ENCODE results near the gene ESR2. TPM values are rescaled to one million over a fixed set of nuclear protein-coding genes. Genes with fewer than 3 reads are reported as not detected.
A peak's percentile ranks its signal among the peaks of the same experiment; 100 is the strongest.

ESR2 gene
- total RNA-seq, 1 experiment from 2014 or later, result 87.8 TPM

DNA sequence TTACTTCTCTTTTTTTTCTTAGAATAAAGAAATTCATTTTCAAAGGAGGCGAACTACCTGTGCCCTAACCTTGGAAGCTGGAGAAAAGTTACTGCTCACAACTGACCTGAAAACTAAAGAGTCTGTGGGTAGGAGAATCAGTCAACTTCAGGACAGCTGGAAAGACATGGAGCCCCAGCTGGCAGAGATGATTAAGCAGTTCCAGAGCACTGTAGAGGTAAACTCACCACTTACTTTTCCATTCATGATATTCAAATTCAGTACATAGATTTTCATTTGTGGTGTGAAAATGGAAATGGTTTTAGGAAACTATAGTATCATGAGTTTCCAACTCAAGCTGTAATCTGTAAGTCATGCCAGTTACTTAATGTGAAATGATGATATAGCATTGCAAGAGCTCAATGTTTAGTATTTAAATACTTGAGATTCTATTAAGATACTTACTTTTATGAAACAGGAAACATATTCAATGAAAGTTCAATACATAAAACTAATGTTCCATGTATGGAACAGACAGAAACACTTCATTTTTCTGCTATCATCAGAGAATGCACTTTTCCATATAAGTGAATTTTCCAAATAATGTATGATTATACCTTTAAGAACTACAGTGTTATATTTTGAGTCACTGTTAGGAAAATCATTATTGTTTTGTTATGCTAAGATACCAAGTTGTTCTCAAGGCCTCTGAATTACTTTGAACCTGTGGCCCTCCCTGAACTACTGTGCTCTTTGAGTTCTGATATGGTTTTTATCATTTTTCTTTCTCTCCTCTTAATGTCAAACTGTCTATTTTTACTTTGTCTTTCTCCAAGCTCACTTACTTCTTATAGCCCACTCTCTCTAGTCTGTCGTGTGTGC, 119.0 kb downstream of the ESR2 start:
- H3K4me3 ChIP-seq (ENCODE audit: low read length), result no peak overlapping the region
- no peak for DNase-seq
- H4K20me1 ChIP-seq (ENCODE audit: insufficient read depth, low read depth, low read length), result no peaks in the 10 kb centered on the region

DNA sequence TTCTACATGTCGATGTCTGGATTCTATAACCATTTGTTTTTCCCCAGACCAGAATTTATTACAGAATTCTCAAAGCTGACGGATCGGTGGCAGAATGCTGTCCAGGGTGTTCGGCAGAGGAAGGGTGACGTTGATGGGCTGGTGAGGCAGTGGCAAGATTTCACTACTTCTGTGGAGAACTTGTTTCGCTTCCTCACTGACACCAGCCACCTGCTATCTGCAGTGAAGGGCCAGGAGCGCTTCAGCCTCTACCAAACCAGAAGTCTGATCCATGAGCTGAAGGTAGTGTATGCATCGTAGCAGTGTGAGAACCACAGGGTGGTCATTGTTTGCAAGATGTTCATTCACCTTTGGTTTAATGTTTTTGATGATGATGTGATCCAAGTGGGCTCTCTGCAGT, 124.0 kb downstream of the ESR2 start:
- DNase-seq, result no peak

More for the DNA sequence above, 119.0 kb downstream of the ESR2 start:
- H3K36me3 ChIP-seq (ENCODE audit: insufficient read depth, low read length), result no peaks in the 10 kb centered on the region
- H3K79me2 ChIP-seq (ENCODE audit: low read length), result no peaks in the 10 kb centered on the region
- peaks cover 18% of the 10 kb centered on the region for H3K4me1 ChIP-seq (ENCODE audit: low read length)
- no peak overlapping the region for H3K4me2 ChIP-seq (ENCODE audit: low read depth, low read length, poor library complexity, severe bottlenecking)
- H3K27ac ChIP-seq (ENCODE audit: low read length), result peak overlapping the region; percentile 27
- H3K27me3 ChIP-seq (ENCODE audit: low read length), result no peaks in the 10 kb centered on the region
- H3K9ac ChIP-seq (ENCODE audit: low read length), result no peak overlapping the region
- no peaks in the 10 kb centered on the region for H3K9me3 ChIP-seq (ENCODE audit: low read length)
- no peaks in the 10 kb centered on the region for H3K9me2 ChIP-seq (replicated peaks; ENCODE audit: insufficient read depth, low read length)
- 0 out of 2 replicates have a peak overlapping the region, but pooled peaks have one; percentile 22 for H2AFZ ChIP-seq (ENCODE audit: low read length)

DNA sequence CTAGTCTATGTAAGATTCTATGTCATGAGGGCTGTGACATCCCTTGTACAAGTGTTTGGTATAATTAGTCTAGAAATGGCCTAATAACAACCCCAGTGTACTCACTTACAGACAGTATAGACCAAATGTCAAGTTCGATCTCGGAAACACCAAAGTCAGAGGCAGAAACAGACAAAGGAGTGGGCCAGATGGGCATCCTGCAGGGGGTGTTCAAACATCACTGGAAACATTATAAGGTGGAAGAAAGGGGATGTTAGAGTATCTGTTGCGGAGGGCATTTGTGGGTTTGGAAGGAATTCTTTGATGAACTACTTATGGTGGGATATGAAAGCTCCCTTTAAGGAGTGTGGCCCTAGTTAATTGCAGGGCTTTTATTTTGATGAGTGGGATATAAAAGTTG, 134.6 kb downstream of the ESR2 start:
- Histone ChIP-seq H4K20me1 (ENCODE audit: insufficient read depth, low read depth, low read length) (no peaks in the 10 kb centered on the region), H3K27me3 (ENCODE audit: low read length) (no peaks in the 10 kb centered on the region), H3K36me3 (ENCODE audit: insufficient read depth, low read length) (no peaks in the 10 kb centered on the region), H3K9me3 (ENCODE audit: low read length) (no peaks in the 10 kb centered on the region), H3K9me2 (replicated peaks; ENCODE audit: insufficient read depth, low read length) (no peaks in the 10 kb centered on the region), H3K9ac (ENCODE audit: low read length) (no peak overlapping the region), H3K4me2 (ENCODE audit: low read depth, low read length, poor library complexity, severe bottlenecking) (no peak overlapping the region), H3K4me1 (ENCODE audit: low read length) (no peaks in the 10 kb centered on the region), H3K79me2 (ENCODE audit: low read length) (no peaks in the 10 kb centered on the region), H3K4me3 (ENCODE audit: low read length) (no peak overlapping the region), H2AFZ (ENCODE audit: low read length) (no peak overlapping the region), H3K27ac (ENCODE audit: low read length) (no peak overlapping the region)
- peak; percentile 61 for DNase-seq

More for the DNA sequence above, 124.0 kb downstream of the ESR2 start:
- H3K9ac ChIP-seq (ENCODE audit: low read length), result no peak overlapping the region
- peaks cover 9% of the 10 kb centered on the region for H3K4me1 ChIP-seq (ENCODE audit: low read length)
- no peak overlapping the region for H3K27ac ChIP-seq (ENCODE audit: low read length)
- H3K36me3 ChIP-seq (ENCODE audit: insufficient read depth, low read length), result no peaks in the 10 kb centered on the region
- no peaks in the 10 kb centered on the region for H3K27me3 ChIP-seq (ENCODE audit: low read length)
- no peak overlapping the region for H2AFZ ChIP-seq (ENCODE audit: low read length)
- H3K9me2 ChIP-seq (replicated peaks; ENCODE audit: insufficient read depth, low read length), result no peaks in the 10 kb centered on the region
- no peak overlapping the region for H3K4me3 ChIP-seq (ENCODE audit: low read length)
- no peak overlapping the region for H3K4me2 ChIP-seq (ENCODE audit: low read depth, low read length, poor library complexity, severe bottlenecking)
- no peaks in the 10 kb centered on the region for H3K9me3 ChIP-seq (ENCODE audit: low read length)
- H4K20me1 ChIP-seq (ENCODE audit: insufficient read depth, low read depth, low read length), result no peaks in the 10 kb centered on the region
- no peaks in the 10 kb centered on the region for H3K79me2 ChIP-seq (ENCODE audit: low read length)

DNA sequence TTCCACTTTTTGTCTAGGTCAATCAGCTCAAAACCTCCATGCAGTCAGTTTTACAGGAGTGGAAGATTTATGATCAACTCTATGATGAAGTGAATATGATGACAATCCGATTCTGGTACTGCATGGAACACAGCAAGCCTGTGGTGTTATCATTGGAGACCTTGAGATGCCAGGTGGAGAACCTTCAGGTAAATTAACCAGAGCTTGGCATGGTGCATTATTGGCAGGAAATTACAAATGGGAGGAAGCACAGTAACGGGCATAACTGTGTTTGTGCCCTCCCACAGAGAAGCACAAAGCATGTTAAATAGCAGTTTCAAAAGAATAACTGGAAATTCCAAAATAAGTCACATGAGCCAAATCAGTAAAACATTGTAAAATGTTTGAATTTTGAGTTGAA, 135.6 kb downstream of the ESR2 start:
- DNase-seq, result no peak
- no peaks in the 10 kb centered on the region for H3K27me3 ChIP-seq (ENCODE audit: low read length)
- H2AFZ ChIP-seq (ENCODE audit: low read length), result no peak overlapping the region
- H3K9me2 ChIP-seq (replicated peaks; ENCODE audit: insufficient read depth, low read length), result no peaks in the 10 kb centered on the region
- H3K36me3 ChIP-seq (ENCODE audit: insufficient read depth, low read length), result no peaks in the 10 kb centered on the region
- H3K4me1 ChIP-seq (ENCODE audit: low read length), result no peaks in the 10 kb centered on the region
- no peak overlapping the region for H3K4me2 ChIP-seq (ENCODE audit: low read depth, low read length, poor library complexity, severe bottlenecking)
- H3K9ac ChIP-seq (ENCODE audit: low read length), result no peak overlapping the region
- H3K79me2 ChIP-seq (ENCODE audit: low read length), result no peaks in the 10 kb centered on the region
- H3K9me3 ChIP-seq (ENCODE audit: low read length), result no peaks in the 10 kb centered on the region
- no peak overlapping the region for H3K4me3 ChIP-seq (ENCODE audit: low read length)
- H4K20me1 ChIP-seq (ENCODE audit: insufficient read depth, low read depth, low read length), result no peaks in the 10 kb centered on the region
- H3K27ac ChIP-seq (ENCODE audit: low read length), result no peak overlapping the region

DNA sequence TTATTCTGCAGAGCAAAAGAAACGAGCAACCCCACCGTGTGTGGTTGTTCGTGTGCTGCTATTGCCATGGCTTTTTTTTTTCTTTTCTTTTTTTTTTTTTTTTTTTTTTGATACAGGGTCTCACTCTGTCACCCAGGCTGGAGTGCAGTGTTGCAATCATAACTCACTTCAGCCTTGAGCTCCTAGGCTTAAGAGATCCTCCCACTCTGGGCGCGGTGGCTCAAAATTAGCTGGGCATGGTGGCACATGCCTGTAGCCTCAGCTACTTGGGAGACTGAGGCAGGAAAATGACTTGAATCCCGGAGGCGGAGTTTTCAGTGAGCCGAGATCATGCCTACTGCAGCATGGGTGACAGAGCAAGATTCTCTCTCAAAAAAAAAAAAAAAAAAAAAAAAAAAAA, 144.2 kb downstream of the ESR2 start:
- Histone ChIP-seq H3K9me2 (replicated peaks; ENCODE audit: insufficient read depth, low read length) (no peaks in the 10 kb centered on the region), H2AFZ (ENCODE audit: low read length) (no peak overlapping the region), H3K4me2 (ENCODE audit: low read depth, low read length, poor library complexity, severe bottlenecking) (no peak overlapping the region), H3K9me3 (ENCODE audit: low read length) (no peaks in the 10 kb centered on the region), H3K79me2 (ENCODE audit: low read length) (no peaks in the 10 kb centered on the region), H3K36me3 (ENCODE audit: insufficient read depth, low read length) (no peaks in the 10 kb centered on the region), H3K4me1 (ENCODE audit: low read length) (peaks cover 6% of the 10 kb centered on the region), H4K20me1 (ENCODE audit: insufficient read depth, low read depth, low read length) (no peaks in the 10 kb centered on the region), H3K9ac (ENCODE audit: low read length) (no peak overlapping the region), H3K27ac (ENCODE audit: low read length) (no peak overlapping the region), H3K27me3 (ENCODE audit: low read length) (no peaks in the 10 kb centered on the region), H3K4me3 (ENCODE audit: low read length) (no peak overlapping the region)
- no peak for DNase-seq

DNA sequence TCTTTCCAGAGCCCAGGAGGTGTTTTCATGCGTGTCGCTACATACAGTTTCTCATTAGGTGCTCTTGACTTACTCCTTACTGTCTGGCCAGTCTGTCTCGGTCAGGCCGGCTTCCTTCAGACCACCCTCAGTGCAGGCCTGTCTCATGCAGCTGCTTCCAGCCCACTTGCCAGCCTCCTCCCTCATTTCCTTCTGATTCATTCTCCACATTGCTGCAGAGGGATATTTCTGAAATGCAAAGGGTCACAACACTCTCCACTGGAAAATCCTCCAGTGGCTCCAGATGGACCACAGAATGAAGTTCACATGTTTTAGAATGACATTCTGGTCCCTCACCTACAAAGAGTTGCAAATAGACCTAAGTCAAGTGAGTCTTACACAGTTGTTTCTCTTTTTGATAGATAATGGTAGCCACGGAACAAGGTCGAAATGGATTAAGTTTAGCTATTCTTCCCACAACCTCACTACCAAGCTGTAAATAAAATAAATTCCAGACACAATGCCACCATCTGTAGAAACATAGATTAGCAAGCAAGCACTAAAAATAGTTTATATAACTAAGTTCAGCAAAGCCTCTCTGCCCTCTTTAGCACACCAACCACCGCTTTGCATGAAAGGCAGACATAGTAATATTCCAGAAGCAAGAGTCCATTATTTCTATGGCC, 146.9 kb downstream of the ESR2 start:
- Histone ChIP-seq H3K79me2 (ENCODE audit: low read length) (no peaks in the 10 kb centered on the region), H3K27ac (ENCODE audit: low read length) (no peak overlapping the region), H3K36me3 (ENCODE audit: insufficient read depth, low read length) (no peaks in the 10 kb centered on the region)

DNA sequence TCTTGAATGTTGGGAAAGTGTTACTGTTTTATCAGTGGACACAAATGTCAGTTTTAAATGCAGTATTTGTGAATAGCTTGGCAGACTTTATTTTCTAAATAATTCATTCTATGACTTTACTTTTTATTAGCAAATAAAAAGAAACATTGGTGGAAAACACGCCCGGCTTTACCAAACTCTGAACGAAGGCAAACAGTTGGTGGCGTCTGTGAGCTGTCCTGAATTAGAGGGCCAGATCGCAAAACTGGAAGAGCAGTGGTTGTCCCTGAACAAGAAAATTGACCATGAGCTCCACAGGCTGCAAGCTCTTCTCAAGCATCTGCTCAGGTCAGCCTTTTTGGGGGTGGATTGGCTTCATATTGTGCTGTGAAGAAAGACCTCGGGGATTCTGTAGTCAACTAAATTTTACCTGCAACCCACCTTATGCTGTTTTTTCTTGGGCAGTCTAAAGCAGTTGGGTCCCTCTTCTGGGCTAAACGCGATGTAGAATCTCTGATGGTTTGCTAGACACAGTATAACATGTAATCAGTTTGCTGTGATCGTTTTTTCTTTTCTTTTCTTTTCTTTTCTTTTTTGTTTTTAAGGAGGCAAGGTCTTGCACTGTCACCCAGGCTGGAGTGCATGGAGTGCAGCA, 156.4 kb downstream of the ESR2 start:
- no peak overlapping the region for H3K4me2 ChIP-seq (ENCODE audit: low read depth, low read length, poor library complexity, severe bottlenecking)
- H2AFZ ChIP-seq (ENCODE audit: low read length), result no peak overlapping the region
- H3K9ac ChIP-seq (ENCODE audit: low read length), result no peak overlapping the region
- H3K27ac ChIP-seq (ENCODE audit: low read length), result no peak overlapping the region
- no peaks in the 10 kb centered on the region for H3K4me1 ChIP-seq (ENCODE audit: low read length)
- no peaks in the 10 kb centered on the region for H4K20me1 ChIP-seq (ENCODE audit: insufficient read depth, low read depth, low read length)
- no peaks in the 10 kb centered on the region for H3K9me2 ChIP-seq (replicated peaks; ENCODE audit: insufficient read depth, low read length)
- H3K27me3 ChIP-seq (ENCODE audit: low read length), result no peaks in the 10 kb centered on the region
- peak; percentile 59 for DNase-seq
- no peaks in the 10 kb centered on the region for H3K9me3 ChIP-seq (ENCODE audit: low read length)
- no peaks in the 10 kb centered on the region for H3K36me3 ChIP-seq (ENCODE audit: insufficient read depth, low read length)
- no peak overlapping the region for H3K4me3 ChIP-seq (ENCODE audit: low read length)
- H3K79me2 ChIP-seq (ENCODE audit: low read length), result no peaks in the 10 kb centered on the region

More for the DNA sequence above, 146.9 kb downstream of the ESR2 start:
- no peak for DNase-seq
- H3K9ac ChIP-seq (ENCODE audit: low read length), result no peak overlapping the region
- H3K9me2 ChIP-seq (replicated peaks; ENCODE audit: insufficient read depth, low read length), result no peaks in the 10 kb centered on the region
- no peaks in the 10 kb centered on the region for H4K20me1 ChIP-seq (ENCODE audit: insufficient read depth, low read depth, low read length)
- no peak overlapping the region for H3K4me3 ChIP-seq (ENCODE audit: low read length)
- no peaks in the 10 kb centered on the region for H3K27me3 ChIP-seq (ENCODE audit: low read length)
- H3K9me3 ChIP-seq (ENCODE audit: low read length), result no peaks in the 10 kb centered on the region
- H3K4me1 ChIP-seq (ENCODE audit: low read length), result peaks cover 6% of the 10 kb centered on the region
- H3K4me2 ChIP-seq (ENCODE audit: low read depth, low read length, poor library complexity, severe bottlenecking), result no peak overlapping the region
- no peak overlapping the region for H2AFZ ChIP-seq (ENCODE audit: low read length)

DNA sequence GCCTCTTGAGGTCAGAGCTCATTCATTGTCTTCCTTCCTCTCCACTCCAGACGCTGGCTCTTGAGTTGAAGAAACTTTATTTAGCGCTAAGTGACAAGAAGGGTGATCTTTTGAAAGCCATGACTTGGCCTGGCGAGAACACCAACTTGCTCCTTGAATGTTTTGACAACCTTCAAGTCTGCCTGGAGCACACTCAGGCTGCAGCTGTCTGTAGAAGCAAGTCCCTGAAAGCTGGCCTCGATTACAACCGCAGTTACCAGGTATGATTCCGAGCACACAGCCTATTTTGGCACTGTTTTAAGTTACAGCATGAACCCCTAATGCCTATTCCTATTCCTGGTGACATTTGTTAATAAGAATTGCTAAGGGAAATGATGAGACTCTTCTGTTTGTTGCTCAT, 167.6 kb downstream of the ESR2 start:
- Histone ChIP-seq H3K27ac (ENCODE audit: low read length) (no peak overlapping the region), H4K20me1 (ENCODE audit: insufficient read depth, low read depth, low read length) (no peaks in the 10 kb centered on the region), H3K79me2 (ENCODE audit: low read length) (no peaks in the 10 kb centered on the region), H3K4me3 (ENCODE audit: low read length) (no peak overlapping the region), H3K9ac (ENCODE audit: low read length) (no peak overlapping the region), H3K27me3 (ENCODE audit: low read length) (no peaks in the 10 kb centered on the region), H3K36me3 (ENCODE audit: insufficient read depth, low read length) (no peaks in the 10 kb centered on the region), H3K9me2 (replicated peaks; ENCODE audit: insufficient read depth, low read length) (no peaks in the 10 kb centered on the region), H3K9me3 (ENCODE audit: low read length) (no peaks in the 10 kb centered on the region), H2AFZ (ENCODE audit: low read length) (no peak overlapping the region), H3K4me1 (ENCODE audit: low read length) (no peaks in the 10 kb centered on the region), H3K4me2 (ENCODE audit: low read depth, low read length, poor library complexity, severe bottlenecking) (no peak overlapping the region)
- no peak for DNase-seq

All from Karpas-422 (cell line).